Naive thymus-derived CD4-positive, alpha-beta T cell (primary cell): ENCODE measurements around the gene MICAL3. TPM values are rescaled to one million over a fixed set of nuclear protein-coding genes. Genes with fewer than 3 reads are reported as not detected.

Experiments
- ATAC-seq: fragments of 150-1000 bp; cut with Tn5 transposase; 2 replicates; pipeline ENCODE4 v1.10.0; 2021; ENCODE audit warnings: mild to moderate bottlenecking, moderate library complexity
- CTCF ChIA-PET: fragments of 350-600 bp; sonication (Branson Sonifier 250); formaldehyde crosslinking; loops from one replicate; lab custom pipeline; 2021; ENCODE audit warnings: antibody characterized with exemption; lab: Charles Lee
- POLR2A ChIA-PET: fragments of 350-600 bp; sonication (Branson Sonifier 250); formaldehyde crosslinking; loops from one replicate; lab custom pipeline; 2021; ENCODE audit warnings: antibody characterized with exemption, inconsistent platforms; lab: Charles Lee
- DNase-seq, 9 donors: peaks; one replicate each; pipeline versions ENCODE4 v3.0.0 to v3.0.0-alpha.2; 2020 to 2022; ENCODE audit warnings: mixed read lengths in 1 of 9
- H3K27ac ChIP-seq: one replicate; pipeline ENCODE4 v1.7.0; 2013; ENCODE audit warnings: mild to moderate bottlenecking, low read depth, low read length, moderate library complexity
- H3K27me3 ChIP-seq, 2 donors: one replicate each; pipeline ENCODE4 v1.7.0; 2013; ENCODE audit warnings: low read length in 2 of 2, mild to moderate bottlenecking in 2 of 2, moderate library complexity in 2 of 2; ENCODE audit not compliant: control insufficient read depth in 2 of 2, insufficient read depth in 2 of 2
- H3K36me3 ChIP-seq, 3 experiments: 1 replicate in 2 of 3; 2 replicates in 1 of 3; pipeline ENCODE4 v1.7.0; 2013; ENCODE audit warnings: low read length in 3 of 3, mild to moderate bottlenecking in 3 of 3, moderate library complexity in 1 of 3; ENCODE audit not compliant: insufficient read depth in 3 of 3, control insufficient read depth in 2 of 3
- H3K4me1 ChIP-seq, 2 donors: one replicate each; pipeline ENCODE4 v1.7.0; 2013; ENCODE audit warnings: low read length in 2 of 2, mild to moderate bottlenecking in 2 of 2, moderate library complexity in 1 of 2; ENCODE audit not compliant: control insufficient read depth in 2 of 2, insufficient read depth in 2 of 2
- H3K4me3 ChIP-seq: 2 replicates; pipeline ENCODE4 v1.7.0; 2013; ENCODE audit warnings: mild to moderate bottlenecking, low read length
- H3K9me3 ChIP-seq, 3 experiments: 1 replicate in 2 of 3; 2 replicates in 1 of 3; pipeline ENCODE4 v1.7.0; 2013; ENCODE audit warnings: low read length in 3 of 3; ENCODE audit not compliant: control insufficient read depth in 2 of 3
- H3K27ac Mint-ChIP-seq, 9 donors: one replicate each; pipeline ENCODE4 v1.8.0; 2020 to 2022; ENCODE audit warnings: mixed read lengths in 9 of 9, mild to moderate bottlenecking in 8 of 9, moderate library complexity in 5 of 9, inconsistent platforms in 2 of 9
- H3K27me3 Mint-ChIP-seq, 5 donors: one replicate each; pipeline ENCODE4 v1.8.0; 2021 to 2022; ENCODE audit warnings: mixed read lengths in 5 of 5, mild to moderate bottlenecking in 1 of 5
- H3K36me3 Mint-ChIP-seq, 5 donors: one replicate each; pipeline ENCODE4 v1.8.0; 2020 to 2022; ENCODE audit warnings: mixed read lengths in 5 of 5, mild to moderate bottlenecking in 3 of 5, inconsistent platforms in 1 of 5
- H3K4me1 Mint-ChIP-seq, 7 donors: one replicate each; pipeline ENCODE4 v1.8.0; 2020 to 2022; ENCODE audit warnings: mixed read lengths in 7 of 7, mild to moderate bottlenecking in 3 of 7, inconsistent platforms in 1 of 7
- H3K4me3 Mint-ChIP-seq, 10 donors: one replicate each; pipeline ENCODE4 v1.8.0; 2020 to 2022; ENCODE audit warnings: mild to moderate bottlenecking in 10 of 10, mixed read lengths in 10 of 10, moderate library complexity in 6 of 10, inconsistent platforms in 2 of 10
- H3K9me3 Mint-ChIP-seq, 11 donors: one replicate each; pipeline ENCODE4 v1.8.0; 2020 to 2022; ENCODE audit warnings: mixed read lengths in 11 of 11, mild to moderate bottlenecking in 4 of 11, inconsistent platforms in 1 of 11, moderate library complexity in 1 of 11
- intact Hi-C, 2 donors: fragments of 100-400 bp; cut with micrococcal nuclease; formaldehyde crosslinking; loops; one replicate each; pipeline ENCODE4 v1.15.1; 2023
- polyA plus RNA-seq, 2 donors: library from polyadenylated mRNA; unstranded; fragments of 300-500 nt; fragmentation: Illumina TruSeq; gene quantifications; one replicate each; pipeline ENCODE4 v1.2.3, GENCODE V29; 2021
- total RNA-seq, 6 experiments: library from RNA in 5 of 6; stranded (reverse) in 5 of 6; gene quantifications; 1 replicate in 5 of 6; 2 replicates in 1 of 6; pipeline ENCODE4 v1.2.3 and lab custom pipeline; 2021 to 2026

The MICAL3 gene
- total and polyA plus RNA-seq, 7 experiments from 2014 or later: 0.28 to 43.9 (median 11.4) TPM

- peaks cover 0 to 4% of the 10 kb centered on the region in 2 donors for H3K4me1 ChIP-seq
- no peaks in the 10 kb centered on the region for H3K9me3 ChIP-seq
- ChIA-PET POLR2A (no interaction called here), CTCF (interaction anchor here (0.8 to 6.8 kb wide), 3 partner anchors 8 to 46 kb away, joined by 3 to 82 read pairs (median 3); no protein-coding TSS in a partner anchor)
- no peaks in the 10 kb centered on the region for H3K27me3 Mint-ChIP-seq
- H3K36me3 ChIP-seq: no peaks in the 10 kb centered on the region
- no peak overlapping the region for H3K27ac ChIP-seq
- H3K4me3 Mint-ChIP-seq: no peak overlapping the region
- H3K4me3 ChIP-seq: no peak overlapping the region
- peak overlapping the region in 3 of 9 donors; percentile 32 to 65 (median 51) for H3K27ac Mint-ChIP-seq
- DNase-seq: no peak
- peaks cover 0 to 7% (median 0%) of the 10 kb centered on the region in 7 donors for H3K4me1 Mint-ChIP-seq
- peaks cover 0 to 4% (median 0%) of the 10 kb centered on the region in 5 donors for H3K36me3 Mint-ChIP-seq
- intact Hi-C loops: no loop called here
- no peaks in the 10 kb centered on the region for H3K9me3 Mint-ChIP-seq
- H3K27me3 ChIP-seq: no peaks in the 10 kb centered on the region
- no peak for ATAC-seq
Measured at GRCh38 chr22:17787716-17788330, 236.5 kb downstream of the MICAL3 start.

- peak overlapping the region in 1 of 9 donors; percentile 65 for H3K27ac Mint-ChIP-seq
- Histone ChIP-seq H3K9me3 (no peaks in the 10 kb centered on the region), H3K4me3 (no peak overlapping the region), H3K27me3 (no peaks in the 10 kb centered on the region), H3K36me3 (no peaks in the 10 kb centered on the region), H3K4me1 (peaks cover 0 to 4% of the 10 kb centered on the region in 2 donors), H3K27ac (no peak overlapping the region)
- CTCF ChIA-PET: interaction anchor here (0.8 to 6.8 kb wide), 5 partner anchors 10 to 45 kb away, joined by 3 to 82 read pairs (median 13); no protein-coding TSS in a partner anchor
- H3K4me3 Mint-ChIP-seq: no peak overlapping the region
- peaks cover 0 to 4% (median 0%) of the 10 kb centered on the region in 5 donors for H3K36me3 Mint-ChIP-seq
- H3K9me3 Mint-ChIP-seq: no peaks in the 10 kb centered on the region
- H3K4me1 Mint-ChIP-seq: peaks cover 0 to 13% (median 3%) of the 10 kb centered on the region in 7 donors
- POLR2A ChIA-PET: interaction anchor here (0.6 to 0.9 kb wide), 2 partner anchors 11 to 19 kb away, joined by 4 to 5 read pairs; no protein-coding TSS in a partner anchor
- no peaks in the 10 kb centered on the region for H3K27me3 Mint-ChIP-seq
- intact Hi-C loops: no loop called here
- DNase-seq (no peak), ATAC-seq (no peak)
Measured at GRCh38 chr22:17787241-17787640, 237.1 kb downstream of the MICAL3 start.

- CTCF ChIA-PET: interaction anchor here (0.5 to 6.8 kb wide), 12 partner anchors 10 to 398 kb away, joined by 3 to 82 read pairs (median 6); no protein-coding TSS in a partner anchor
- no peaks in the 10 kb centered on the region for H3K9me3 ChIP-seq
- Mint-ChIP-seq H3K27ac (peak overlapping the region in 3 of 9 donors; percentile 19 to 56 (median 28)), H3K4me1 (peaks cover under 1 to 14% (median 4%) of the 10 kb centered on the region in 7 donors), H3K4me3 (peak overlapping the region in 1 of 10 donors; percentile 4), H3K27me3 (no peaks in the 10 kb centered on the region), H3K36me3 (peaks cover 0 to 4% (median 0%) of the 10 kb centered on the region in 5 donors), H3K9me3 (no peaks in the 10 kb centered on the region)
- no peak overlapping the region for H3K4me3 ChIP-seq
- peaks cover 2 to 10% of the 10 kb centered on the region in 2 donors for H3K4me1 ChIP-seq
- no peak overlapping the region for H3K27ac ChIP-seq
- no peaks in the 10 kb centered on the region for H3K36me3 ChIP-seq
- DNase-seq: no peak
- POLR2A ChIA-PET: interaction anchor here (0.6 to 1.1 kb wide), 3 partner anchors 10 to 45 kb away, joined by 3 to 5 read pairs (median 4); no protein-coding TSS in a partner anchor
- ATAC-seq: no peak
- intact Hi-C loops: no loop called here
- no peaks in the 10 kb centered on the region for H3K27me3 ChIP-seq
Measured at GRCh38 chr22:17786435-17787161, 237.8 kb downstream of the MICAL3 start.

- Histone ChIP-seq H3K27ac (no peak overlapping the region), H3K36me3 (no peaks in the 10 kb centered on the region), H3K4me1 (peaks cover 12 to 20% of the 10 kb centered on the region in 2 donors), H3K4me3 (no peak overlapping the region), H3K27me3 (no peaks in the 10 kb centered on the region), H3K9me3 (no peaks in the 10 kb centered on the region)
- ATAC-seq: peak; percentile 60
- intact Hi-C loops: loop anchor here (1.0 kb wide), 3 partner anchors 17 to 43 kb away; no protein-coding TSS in a partner anchor
- Mint-ChIP-seq H3K4me1 (peaks cover 8 to 25% (median 13%) of the 10 kb centered on the region in 7 donors), H3K4me3 (no peak overlapping the region), H3K36me3 (peaks cover 0 to 4% (median 0%) of the 10 kb centered on the region in 5 donors), H3K9me3 (no peaks in the 10 kb centered on the region), H3K27ac (peak overlapping the region in 2 of 9 donors; percentile 28 to 36), H3K27me3 (no peaks in the 10 kb centered on the region)
- POLR2A ChIA-PET: interaction anchor here (0.7 to 1.1 kb wide), 4 partner anchors 8 to 54 kb away, joined by 3 read pairs; no protein-coding TSS in a partner anchor
- peak; percentile 54 to 72 (median 65) for DNase-seq
- CTCF ChIA-PET: interaction anchor here (0.6 to 6.8 kb wide), 14 partner anchors 8 to 397 kb away, joined by 3 to 82 read pairs (median 6); partner anchors contain the start of gene PEX26
Measured at GRCh38 chr22:17785185-17786184, 238.9 kb downstream of the MICAL3 start.

- intact Hi-C loops: loop anchor here (1.0 kb wide), 3 partner anchors 16 to 42 kb away; no protein-coding TSS in a partner anchor
- H3K27me3 ChIP-seq: no peaks in the 10 kb centered on the region
- no peak overlapping the region for H3K27ac ChIP-seq
- Mint-ChIP-seq H3K4me3 (no peak overlapping the region), H3K9me3 (peaks cover 0 to 2% (median 0%) of the 10 kb centered on the region in 11 donors), H3K27me3 (no peaks in the 10 kb centered on the region), H3K36me3 (peaks cover 0 to 11% (median 0%) of the 10 kb centered on the region in 5 donors), H3K27ac (no peak overlapping the region), H3K4me1 (peaks cover 8 to 33% (median 19%) of the 10 kb centered on the region in 7 donors)
- H3K4me3 ChIP-seq: no peak overlapping the region
- DNase-seq: no peak
- ChIA-PET POLR2A (interaction anchor here (0.6 to 1.0 kb wide), 4 partner anchors 8 to 54 kb away, joined by 3 read pairs; no protein-coding TSS in a partner anchor), CTCF (interaction anchor here (1.1 to 6.8 kb wide), 12 partner anchors 8 to 292 kb away, joined by 3 to 82 read pairs (median 8); partner anchors contain the start of gene PEX26)
- no peaks in the 10 kb centered on the region for H3K9me3 ChIP-seq
- no peak for ATAC-seq
- H3K4me1 ChIP-seq: peaks cover 19 to 25% of the 10 kb centered on the region in 2 donors
- no peaks in the 10 kb centered on the region for H3K36me3 ChIP-seq
Measured at GRCh38 chr22:17784776-17785175, 239.6 kb downstream of the MICAL3 start.
